T-helper 2 cell (primary cell): ENCODE results near the gene XCR1.

Experiments
- DNase-seq, 5 experiments: peaks; one replicate each; pipeline versions ENCODE4 v3.0.0 to v3.0.0-alpha.2; 2012 to 2022

The XCR1 gene

GRCh38 chr3:45980819-45981218 is 46.5 kb downstream of the XCR1 start:
- no peak for DNase-seq

DNA sequence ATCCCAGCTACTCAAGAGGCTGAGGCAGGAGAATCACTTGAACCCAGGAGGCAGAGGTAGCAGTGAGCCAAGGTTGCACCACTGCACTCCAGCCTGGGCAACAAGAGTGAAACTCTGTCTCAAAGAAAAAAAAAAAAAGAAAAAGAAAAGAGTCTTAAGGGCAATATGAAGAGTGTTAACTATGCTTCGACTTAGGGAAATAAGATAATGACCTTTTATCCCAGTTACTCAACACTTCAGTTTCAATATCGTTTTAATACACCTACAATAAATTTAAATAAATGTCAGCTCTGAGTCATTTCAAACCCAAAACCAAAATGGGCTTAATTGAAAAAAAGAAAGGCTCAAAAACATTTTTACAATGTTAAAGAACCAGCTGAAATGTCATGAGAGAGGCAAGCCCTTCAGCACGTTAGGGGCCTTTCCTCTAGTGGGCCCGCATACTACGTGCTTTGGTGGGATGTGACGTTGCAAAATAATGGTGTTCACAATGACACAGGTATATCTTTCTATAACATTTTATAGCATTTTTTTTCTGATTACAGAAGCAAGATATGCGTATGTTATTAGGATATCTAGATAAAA is 47.0 kb downstream of the XCR1 start:
- peak in 1 of 5 experiments; percentile 42 for DNase-seq

- DNase-seq, result no peak
Measured at GRCh38 chr3:45979378-45979777, 47.9 kb downstream of the XCR1 start.

GRCh38 chr3:45978006-45978761 is 49.1 kb downstream of the XCR1 start:
- peak in 2 of 5 experiments; percentile 58 to 91 for DNase-seq

DNA sequence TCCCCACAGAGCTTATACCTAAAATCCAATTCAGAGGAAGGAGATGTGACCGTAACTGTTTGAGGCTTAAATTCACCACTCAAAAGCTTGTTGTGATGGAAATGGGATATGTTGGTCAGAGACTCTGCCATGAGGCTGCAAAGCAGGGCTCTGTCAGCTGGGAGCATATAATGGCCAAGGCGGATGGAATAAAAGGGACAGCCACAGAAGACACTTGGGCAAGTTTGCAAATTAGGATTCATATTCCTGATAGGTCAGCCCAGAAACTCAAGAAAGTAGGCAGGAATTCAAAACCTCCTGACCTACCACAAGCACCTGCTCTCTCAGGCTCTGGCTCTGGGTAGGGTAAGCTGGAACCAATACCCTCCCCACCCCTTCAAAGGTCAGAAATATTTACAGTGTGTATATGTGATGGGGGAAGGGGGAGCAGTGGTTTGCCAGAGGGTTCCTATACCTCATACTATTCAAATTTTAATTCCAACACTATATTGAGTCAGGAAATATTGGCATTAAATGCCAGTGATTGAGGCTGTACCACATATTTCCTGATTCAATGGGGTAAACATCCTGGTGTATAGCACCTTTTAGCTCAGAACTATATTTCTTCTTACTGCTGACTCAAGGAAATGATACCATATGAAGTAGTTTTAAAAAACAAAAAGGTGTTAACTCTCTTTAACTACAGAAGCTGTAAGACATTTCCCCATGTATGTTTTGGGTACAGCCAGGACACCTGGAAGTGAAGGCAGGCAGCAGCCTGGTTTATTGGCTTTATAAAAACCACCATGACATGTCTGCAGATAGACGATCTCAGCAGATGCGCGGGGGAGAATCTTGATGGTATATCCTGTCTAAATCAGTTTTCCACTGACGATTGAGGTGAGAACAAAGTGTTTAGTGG is 50.8 kb downstream of the XCR1 start:
- DNase-seq, result peak in 2 of 5 experiments; percentile 74 to 81

DNA sequence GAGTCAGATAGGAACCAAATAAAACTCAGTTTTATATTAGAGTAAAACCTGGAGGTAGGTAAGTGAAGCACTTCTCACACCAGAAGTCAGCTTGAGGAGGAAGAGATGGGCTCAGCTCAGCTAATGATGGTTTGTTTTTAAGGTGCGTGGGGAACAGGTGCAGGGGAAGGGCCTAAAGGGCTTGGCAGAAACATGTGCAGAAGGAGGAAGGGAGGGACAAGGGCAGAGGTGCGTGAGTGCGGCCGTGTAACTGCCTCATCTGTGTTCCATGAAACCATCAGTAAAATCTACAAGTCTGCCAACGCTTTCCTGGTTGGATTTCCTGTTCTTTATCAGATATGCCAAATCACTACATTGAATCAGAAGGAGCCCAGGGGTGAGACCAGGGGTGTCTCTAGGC is 51.6 kb downstream of the XCR1 start:
- peak in 1 of 5 experiments; percentile 58 for DNase-seq

GRCh38 chr3:45974686-45975085 is 52.6 kb downstream of the XCR1 start:
- no peak for DNase-seq

- DNase-seq, result no peak
Measured at GRCh38 chr3:45972534-45973402, 54.5 kb downstream of the XCR1 start.

GRCh38 chr3:45969953-45970352 is 57.3 kb downstream of the XCR1 start:
- no peak for DNase-seq

DNA sequence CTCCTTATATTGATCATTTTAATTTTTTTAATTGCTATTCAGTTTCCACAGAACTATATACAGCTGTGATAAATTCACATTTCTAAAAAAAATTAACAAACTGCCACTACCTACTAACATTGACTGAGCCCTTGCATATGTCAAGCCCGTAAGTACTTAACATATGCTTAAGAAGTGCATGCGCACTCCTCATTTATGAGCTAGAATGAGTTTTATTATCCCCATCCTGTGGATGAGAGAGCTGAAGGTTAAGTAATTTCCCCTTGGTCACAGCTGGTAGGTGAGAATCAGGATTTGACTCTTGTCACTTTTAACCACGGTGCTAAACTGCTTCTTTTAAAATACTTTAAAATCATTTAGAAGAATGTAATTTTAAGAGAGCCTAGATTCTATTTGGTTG is 58.2 kb downstream of the XCR1 start:
- no peak for DNase-seq

GRCh38 chr3:45968706-45969105 is 58.6 kb downstream of the XCR1 start:
- no peak for DNase-seq

DNA sequence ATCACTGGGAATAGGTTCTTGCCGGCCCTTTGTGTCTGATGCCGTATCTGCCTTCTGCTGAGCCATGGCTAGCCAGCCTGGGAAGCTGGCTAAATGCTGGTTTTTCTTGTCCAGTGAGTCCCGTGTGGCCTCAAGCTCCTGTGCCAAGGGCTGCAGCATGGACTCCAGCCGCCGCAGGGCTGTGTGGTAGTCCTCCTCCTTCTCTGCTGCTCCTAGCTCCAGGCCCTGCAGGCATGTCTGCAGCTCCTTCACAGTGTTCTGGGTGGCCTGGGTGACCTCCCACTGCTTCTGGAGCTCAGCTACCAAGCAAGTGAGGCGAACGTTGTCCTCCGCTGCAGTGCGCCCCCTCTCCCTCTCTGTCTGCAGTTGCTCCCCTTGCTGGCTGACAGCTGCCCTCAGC is 59.1 kb downstream of the XCR1 start:
- DNase-seq, result no peak

GRCh38 chr3:45967724-45968123 is 59.6 kb downstream of the XCR1 start:
- DNase-seq, result no peak
